CD14-positive monocyte (primary cell): Measurements from ENCODE around the gene INPP5F. TPM values are rescaled to one million over a fixed set of nuclear protein-coding genes. Genes with fewer than 3 reads are reported as not detected.

Experiments
- DNase-seq, 3 donors: peaks; one replicate each; pipeline ENCODE4 v3.0.0-alpha.2; 2011 to 2022
- H2AFZ ChIP-seq: 2 replicates; pipeline ENCODE4 v1.6.0; 2012; ENCODE audit warnings: mild to moderate bottlenecking, low read depth, low read length, inconsistent platforms; ENCODE audit not compliant: insufficient read depth, poor library complexity, severe bottlenecking
- H3K27ac ChIP-seq, 2 donors: 1 replicate in 1 of 2; 2 replicates in 1 of 2; pipeline ENCODE4 v1.5.1; 2012 to 2013; ENCODE audit warnings: low read length in 2 of 2, control low read depth in 1 of 2, inconsistent platforms in 1 of 2, low read depth in 1 of 2, mild to moderate bottlenecking in 1 of 2
- H3K27me3 ChIP-seq, 2 donors: one replicate each; pipeline versions ENCODE4 v1.6.0 to v1.6.1; 2011 to 2013; ENCODE audit warnings: low read length in 2 of 2; ENCODE audit not compliant: control insufficient read depth in 2 of 2, insufficient read depth in 2 of 2
- H3K36me3 ChIP-seq, 2 donors: replicated peaks in 1 of 2; 1 replicate in 1 of 2; 2 replicates in 1 of 2; pipeline versions ENCODE4 v1.5.1 to v1.6.1; 2012 to 2013; ENCODE audit warnings: low read length in 2 of 2, control low read depth in 1 of 2, inconsistent platforms in 1 of 2, mild to moderate bottlenecking in 1 of 2; ENCODE audit not compliant: insufficient read depth in 2 of 2, control insufficient read depth in 1 of 2
- H3K4me1 ChIP-seq, 2 donors: 1 replicate in 1 of 2; 2 replicates in 1 of 2; pipeline versions ENCODE4 v1.5.1 to v1.6.1; 2012 to 2013; ENCODE audit warnings: low read length in 2 of 2, control low read depth in 1 of 2, inconsistent platforms in 1 of 2, mild to moderate bottlenecking in 1 of 2, moderate library complexity in 1 of 2; ENCODE audit not compliant: insufficient read depth in 2 of 2, control insufficient read depth in 1 of 2
- H3K4me2 ChIP-seq: replicated peaks from 2 replicates; pipeline ENCODE3; 2012; ENCODE audit warnings: low read length, moderate library complexity, mild to moderate bottlenecking; ENCODE audit not compliant: poor library complexity, severe bottlenecking; ENCODE audit errors: extremely low read depth
- H3K4me3 ChIP-seq, 3 experiments: fragments of 200-600 bp in 1 of 3; sonication (generic) in 1 of 3; replicated peaks in 1 of 3; 1 replicate in 2 of 3; 2 replicates in 1 of 3; pipeline ENCODE4 v1.5.1; 2011 to 2013; ENCODE audit warnings: low read length in 3 of 3, mild to moderate bottlenecking in 3 of 3, control low read depth in 2 of 3, low read depth in 2 of 3, inconsistent platforms in 1 of 3, moderate library complexity in 1 of 3
- H3K79me2 ChIP-seq: 2 replicates; pipeline ENCODE4 v1.6.0; 2012; ENCODE audit warnings: mild to moderate bottlenecking, control low read depth, inconsistent platforms, low read length, moderate library complexity; ENCODE audit not compliant: insufficient read depth
- H3K9ac ChIP-seq: 2 replicates; pipeline ENCODE4 v1.6.0; 2017; ENCODE audit warnings: low read length, mild to moderate bottlenecking; ENCODE audit not compliant: insufficient read depth, poor library complexity, severe bottlenecking
- H3K9me3 ChIP-seq, 2 donors: replicated peaks in 1 of 2; 1 replicate in 1 of 2; 2 replicates in 1 of 2; pipeline versions ENCODE4 v1.5.1 to v1.6.1; 2012 to 2013; ENCODE audit warnings: low read length in 2 of 2, control low read depth in 1 of 2; ENCODE audit not compliant: control insufficient read depth in 1 of 2, insufficient read depth in 1 of 2
- H4K20me1 ChIP-seq: 2 replicates; pipeline ENCODE4 v1.6.0; 2012; ENCODE audit warnings: mild to moderate bottlenecking, low read length, control low read depth, moderate library complexity; ENCODE audit not compliant: insufficient read depth
- H3K27ac Mint-ChIP-seq, 7 donors: one replicate each; pipeline ENCODE4 v1.8.0; 2020; ENCODE audit warnings: mild to moderate bottlenecking in 7 of 7, mixed read lengths in 7 of 7, moderate library complexity in 6 of 7, inconsistent platforms in 2 of 7
- H3K27me3 Mint-ChIP-seq, 3 donors: one replicate each; pipeline ENCODE4 v1.8.0; 2021 to 2022; ENCODE audit warnings: low read depth in 3 of 3, mild to moderate bottlenecking in 3 of 3, mixed read lengths in 3 of 3, moderate library complexity in 3 of 3, inconsistent platforms in 1 of 3
- H3K36me3 Mint-ChIP-seq, 2 donors: one replicate each; pipeline ENCODE4 v1.8.0; 2020; ENCODE audit warnings: mixed read lengths in 2 of 2, inconsistent platforms in 1 of 2, mild to moderate bottlenecking in 1 of 2
- H3K4me1 Mint-ChIP-seq: one replicate; pipeline ENCODE4 v1.8.0; 2020; ENCODE audit warnings: mild to moderate bottlenecking, mixed read lengths
- H3K4me3 Mint-ChIP-seq, 2 donors: one replicate each; pipeline ENCODE4 v1.8.0; 2020; ENCODE audit warnings: mild to moderate bottlenecking in 2 of 2, mixed read lengths in 2 of 2, moderate library complexity in 1 of 2
- H3K9me3 Mint-ChIP-seq, 7 donors: one replicate each; pipeline ENCODE4 v1.8.0; 2020 to 2022; ENCODE audit warnings: mixed read lengths in 7 of 7, mild to moderate bottlenecking in 6 of 7, moderate library complexity in 6 of 7, inconsistent platforms in 2 of 7
- WGBS: methylation state at CpG from one replicate; pipeline ENCODE4 v1.1.5; 2013; ENCODE audit warnings: missing lambda C conversion rate; ENCODE audit not compliant: insufficient coverage; 5-methylcytosine and 5-hydroxymethylcytosine counted together
- intact Hi-C, 2 donors: fragments of 100-400 bp; cut with micrococcal nuclease; formaldehyde crosslinking; loops; one replicate each; pipeline versions ENCODE4 v1.15.0 to v1.15.1; 2023
- polyA plus RNA-seq, 3 donors: library from polyadenylated mRNA; depleted of rRNA in 1 of 3; unstranded in 2 of 3; stranded (reverse) in 1 of 3; fragments of 300-500 nt in 2 of 3; fragments of >200 nt in 1 of 3; fragmentation: Illumina TruSeq in 2 of 3; gene quantifications; 1 replicate in 2 of 3; 2 replicates in 1 of 3; pipeline ENCODE4 v1.2.3, GENCODE V29; 2012 to 2021
- small RNA-seq: library from RNA; depleted of rRNA; stranded (forward); fragments of <200 nt; gene quantifications from one replicate; pipeline ENCODE3, GENCODE V24; 2012; ENCODE audit warnings: low read depth; ENCODE audit not compliant: insufficient read length
- TF ChIP-seq, protein P1 (sequence below): fragments of 200-600 bp; IDR thresholded peaks from one replicate; pipeline ENCODE4 v1.8.0; 2022; ENCODE audit warnings: antibody characterized with exemption, mild to moderate bottlenecking

The INPP5F gene
- polyA plus RNA-seq, 3 donors, result 5.1 to 6.9 (median 5.4) TPM

DNA sequence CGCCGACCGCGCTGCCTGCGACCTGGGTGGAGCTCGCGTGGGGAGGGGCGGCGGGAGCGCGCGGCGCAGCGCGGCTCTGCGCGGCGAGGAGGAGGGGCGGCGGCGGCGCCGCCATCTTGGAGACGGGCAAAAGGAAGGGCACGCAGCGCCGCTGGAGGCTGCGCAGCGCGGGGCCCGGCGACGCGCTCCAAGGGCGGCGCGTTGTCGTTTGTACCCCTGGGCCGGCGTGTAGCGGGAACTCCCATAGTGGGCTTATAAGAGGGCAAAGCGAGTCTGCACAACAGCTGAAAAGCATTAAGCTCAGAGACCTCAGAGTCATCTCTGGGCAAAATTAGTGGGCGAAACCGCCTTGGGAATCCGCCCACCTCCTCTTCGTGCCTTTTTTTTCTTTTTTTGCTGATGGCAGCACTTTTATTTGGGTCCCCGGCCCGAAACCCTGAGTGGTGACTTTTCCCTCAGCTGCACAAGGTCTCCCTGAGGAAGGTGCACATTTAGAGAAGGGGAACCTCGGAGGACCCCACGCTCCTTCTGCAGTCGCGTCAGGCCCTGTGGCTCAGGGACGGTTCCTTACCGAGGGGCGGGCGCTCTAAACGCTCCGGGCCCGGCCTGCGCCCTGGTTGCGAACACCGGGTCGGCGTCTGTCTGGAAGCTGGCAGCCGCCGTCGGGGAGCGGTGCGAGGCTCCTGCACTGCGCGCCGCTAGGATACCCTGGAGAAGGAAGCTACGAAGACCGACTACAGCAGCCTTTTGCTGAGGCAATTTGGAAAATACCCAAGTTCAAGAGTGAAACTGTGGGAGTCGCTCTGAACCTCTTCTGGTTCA lies 147.2 kb downstream of the INPP5F start:
- TF ChIP-seq, protein P1, sequence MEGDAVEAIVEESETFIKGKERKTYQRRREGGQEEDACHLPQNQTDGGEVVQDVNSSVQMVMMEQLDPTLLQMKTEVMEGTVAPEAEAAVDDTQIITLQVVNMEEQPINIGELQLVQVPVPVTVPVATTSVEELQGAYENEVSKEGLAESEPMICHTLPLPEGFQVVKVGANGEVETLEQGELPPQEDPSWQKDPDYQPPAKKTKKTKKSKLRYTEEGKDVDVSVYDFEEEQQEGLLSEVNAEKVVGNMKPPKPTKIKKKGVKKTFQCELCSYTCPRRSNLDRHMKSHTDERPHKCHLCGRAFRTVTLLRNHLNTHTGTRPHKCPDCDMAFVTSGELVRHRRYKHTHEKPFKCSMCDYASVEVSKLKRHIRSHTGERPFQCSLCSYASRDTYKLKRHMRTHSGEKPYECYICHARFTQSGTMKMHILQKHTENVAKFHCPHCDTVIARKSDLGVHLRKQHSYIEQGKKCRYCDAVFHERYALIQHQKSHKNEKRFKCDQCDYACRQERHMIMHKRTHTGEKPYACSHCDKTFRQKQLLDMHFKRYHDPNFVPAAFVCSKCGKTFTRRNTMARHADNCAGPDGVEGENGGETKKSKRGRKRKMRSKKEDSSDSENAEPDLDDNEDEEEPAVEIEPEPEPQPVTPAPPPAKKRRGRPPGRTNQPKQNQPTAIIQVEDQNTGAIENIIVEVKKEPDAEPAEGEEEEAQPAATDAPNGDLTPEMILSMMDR, result no peak
- H3K9me3 ChIP-seq, result no peaks in the 10 kb centered on the region
- peak overlapping the region; percentile 87 to 95 for H3K4me3 Mint-ChIP-seq
- H3K27me3 ChIP-seq, result no peaks in the 10 kb centered on the region
- peak overlapping the region; percentile 91 to 99 (median 95) for H3K27ac Mint-ChIP-seq
- no peaks in the 10 kb centered on the region for H3K27me3 Mint-ChIP-seq
- peaks cover 47% of the 10 kb centered on the region for H3K4me1 Mint-ChIP-seq
- DNase-seq, result peak; percentile 80 to 83 (median 81)
- peak overlapping the region; percentile 80 to 89 for H3K27ac ChIP-seq
- peak overlapping the region; percentile 96 for H2AFZ ChIP-seq
- H3K4me2 ChIP-seq, result peak overlapping the region; percentile 94
- H3K36me3 Mint-ChIP-seq, result peaks cover 3 to 6% of the 10 kb centered on the region in 2 donors
- H3K9ac ChIP-seq, result peak overlapping the region; percentile 76
- H3K9me3 Mint-ChIP-seq, result peaks cover 0 to 1% (median 0%) of the 10 kb centered on the region in 7 donors
- 0% methylated on average over 73 of the region's 75 CpGs for WGBS
- H4K20me1 ChIP-seq, result peaks cover 41% of the 10 kb centered on the region
- H3K36me3 ChIP-seq, result no peaks in the 10 kb centered on the region
- intact Hi-C loops, result loop anchor here (2.0 to 10.0 kb wide), 3 partner anchors 20 to 1528 kb away; partner anchors contain the start of genes TIAL1 (in 2 of the 2), FAM204A (in 1 of the 2) and SEC23IP (in 1 of the 2)
- H3K4me3 ChIP-seq, result peak overlapping the region; percentile 81 to 88 (median 87)
- H3K79me2 ChIP-seq, result peaks cover 46% of the 10 kb centered on the region
- peaks cover 31 to 49% of the 10 kb centered on the region in 2 donors for H3K4me1 ChIP-seq

DNA sequence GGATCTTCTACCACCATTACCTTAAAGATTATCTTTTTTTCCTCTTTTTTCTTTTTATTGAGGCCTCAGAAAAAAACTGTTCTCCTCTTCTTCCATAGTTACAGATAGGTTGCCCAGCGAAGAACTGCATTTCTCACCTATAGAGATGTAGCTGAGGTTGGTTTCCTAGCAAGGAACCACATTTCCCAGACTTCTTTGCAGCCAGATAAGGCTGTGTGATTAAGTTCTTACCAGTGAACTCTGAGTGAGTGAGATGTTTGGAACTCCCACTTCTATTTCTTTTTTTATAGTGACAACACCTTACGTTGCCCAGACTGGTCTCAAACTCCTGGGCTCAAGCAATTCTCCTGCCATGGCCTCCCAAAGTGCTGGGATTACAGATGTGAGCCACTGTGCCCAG lies 152.7 kb downstream of the INPP5F start:
- Histone ChIP-seq H3K79me2 (no peaks in the 10 kb centered on the region), H3K4me3 (no peak overlapping the region), H3K27ac (no peak overlapping the region), H3K4me1 (peaks cover 8% of the 10 kb centered on the region in 2 donors), H3K9ac (no peak overlapping the region), H2AFZ (no peak overlapping the region), H3K36me3 (no peaks in the 10 kb centered on the region), H3K4me2 (no peak overlapping the region), H3K27me3 (no peaks in the 10 kb centered on the region), H3K9me3 (no peaks in the 10 kb centered on the region), H4K20me1 (no peaks in the 10 kb centered on the region)
- no peak overlapping the region for H3K4me3 Mint-ChIP-seq
- H3K9me3 Mint-ChIP-seq, result peaks cover 0 to 4% (median 0%) of the 10 kb centered on the region in 7 donors
- H3K27ac Mint-ChIP-seq, result no peak overlapping the region
- peaks cover 9% of the 10 kb centered on the region for H3K4me1 Mint-ChIP-seq
- intact Hi-C loops, result loop anchor here in 1 of 2 donors (10.0 kb wide), 1 partner anchor 1534 kb away; the partner anchor contains the start of gene FAM204A
- TF ChIP-seq, protein P1, result no peak
- WGBS, result no CpG with 5 or more reads among the region's 2 CpGs
- no peak for DNase-seq
- H3K27me3 Mint-ChIP-seq, result no peaks in the 10 kb centered on the region
- H3K36me3 Mint-ChIP-seq, result peaks cover 0 to 1% of the 10 kb centered on the region in 2 donors

Small RNA genes within 50 kb of the gene (small RNA-seq; reads per million reads assigned to genes)
- gene RN7SL846P, result not detected

Other genes with a start within 250 kb of the INPP5F start
- 10 to 100 TPM; 57.1 to 87.2 (median 75.8) TPM for gene RGS10, start 183.3 kb upstream of the INPP5F start, polyA plus RNA-seq
- 100 to 1,000 TPM in 1 of 3 donors, 1 to 10 TPM in 2; 6.7 to 118 (median 7.2) TPM for gene TIAL1, start 129.1 kb upstream of the INPP5F start, polyA plus RNA-seq
- 10 to 100 TPM in 1 of 3 donors, 1 to 10 TPM in 2; 1.0 to 10.2 (median 2.8) TPM for gene BAG3, start 74.7 kb upstream of the INPP5F start, polyA plus RNA-seq
- 10 to 100 TPM; 40.3 to 96.7 (median 75.3) TPM for gene MCMBP, start 146.8 kb downstream of the INPP5F start, polyA plus RNA-seq
- 10 to 100 TPM; 11.5 to 43.8 (median 42.0) TPM for gene SEC23IP, start 166.7 kb downstream of the INPP5F start, polyA plus RNA-seq